Measurements from ENCODE around the gene CAPN6. TPM values are rescaled to one million over a fixed set of nuclear protein-coding genes. Genes with fewer than 3 reads are reported as not detected.
A peak's percentile ranks its signal among the peaks of the same experiment; 100 is the strongest.

Gene CAPN6
- total and polyA plus RNA-seq, 2 experiments from 2014 or later: 22.2 to 24.4 TPM

DNA sequence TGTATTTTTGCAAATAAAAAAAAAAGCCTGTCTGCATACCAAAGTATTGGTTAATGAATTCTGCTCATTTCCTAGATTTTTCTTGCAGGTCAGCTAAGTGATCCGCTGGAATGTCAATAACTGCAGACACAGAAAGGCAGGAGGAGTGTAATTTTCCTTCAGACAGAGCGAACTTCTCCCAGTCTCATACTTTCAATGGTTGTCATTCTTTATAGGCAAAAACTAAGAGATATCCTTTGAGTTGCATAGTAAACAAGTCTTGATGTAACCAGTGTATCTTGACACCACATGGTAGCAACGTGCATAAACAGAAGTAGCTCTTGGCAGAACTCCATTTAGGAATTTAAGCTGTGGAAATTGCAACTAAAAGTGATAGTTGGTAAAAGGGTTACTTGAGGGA is 8.2 kb downstream of the CAPN6 start:
- Histone ChIP-seq H3K36me3 (replicated peaks; ENCODE audit: insufficient read depth, low read depth) (no peaks in the 10 kb centered on the region), H3K4me3 (no peak overlapping the region), H3K4me1 (ENCODE audit: insufficient read depth) (no peaks in the 10 kb centered on the region), H3K79me2 (no peaks in the 10 kb centered on the region), H4K20me1 (ENCODE audit: insufficient read depth, poor library complexity, severe bottlenecking) (no peaks in the 10 kb centered on the region), H3K9me2 (replicated peaks; ENCODE audit: insufficient read depth) (no peaks in the 10 kb centered on the region), H3K27ac (no peak overlapping the region), H3K4me2 (no peak overlapping the region), H3K27me3 (no peaks in the 10 kb centered on the region), H3K9me3 (ENCODE audit: low read depth) (no peaks in the 10 kb centered on the region), H2AFZ (no peak overlapping the region)
- DNase-seq (ENCODE audit: low spot score): peak; percentile 16
- 74% methylated on average over 3 of the region's 3 CpGs for WGBS (ENCODE audit: low lambda C conversion rate, missing lambda C conversion rate)
- TF ChIP-seq, protein P1, sequence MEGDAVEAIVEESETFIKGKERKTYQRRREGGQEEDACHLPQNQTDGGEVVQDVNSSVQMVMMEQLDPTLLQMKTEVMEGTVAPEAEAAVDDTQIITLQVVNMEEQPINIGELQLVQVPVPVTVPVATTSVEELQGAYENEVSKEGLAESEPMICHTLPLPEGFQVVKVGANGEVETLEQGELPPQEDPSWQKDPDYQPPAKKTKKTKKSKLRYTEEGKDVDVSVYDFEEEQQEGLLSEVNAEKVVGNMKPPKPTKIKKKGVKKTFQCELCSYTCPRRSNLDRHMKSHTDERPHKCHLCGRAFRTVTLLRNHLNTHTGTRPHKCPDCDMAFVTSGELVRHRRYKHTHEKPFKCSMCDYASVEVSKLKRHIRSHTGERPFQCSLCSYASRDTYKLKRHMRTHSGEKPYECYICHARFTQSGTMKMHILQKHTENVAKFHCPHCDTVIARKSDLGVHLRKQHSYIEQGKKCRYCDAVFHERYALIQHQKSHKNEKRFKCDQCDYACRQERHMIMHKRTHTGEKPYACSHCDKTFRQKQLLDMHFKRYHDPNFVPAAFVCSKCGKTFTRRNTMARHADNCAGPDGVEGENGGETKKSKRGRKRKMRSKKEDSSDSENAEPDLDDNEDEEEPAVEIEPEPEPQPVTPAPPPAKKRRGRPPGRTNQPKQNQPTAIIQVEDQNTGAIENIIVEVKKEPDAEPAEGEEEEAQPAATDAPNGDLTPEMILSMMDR (IDR thresholded peaks at IDR 0.05; ENCODE audit: poor library complexity): no peak
- no peak for TF ChIP-seq EZH2phosphoT487 (IDR thresholded peaks at IDR 0.05; ENCODE audit: low read depth, severe bottlenecking, unreplicated experiment)

DNA sequence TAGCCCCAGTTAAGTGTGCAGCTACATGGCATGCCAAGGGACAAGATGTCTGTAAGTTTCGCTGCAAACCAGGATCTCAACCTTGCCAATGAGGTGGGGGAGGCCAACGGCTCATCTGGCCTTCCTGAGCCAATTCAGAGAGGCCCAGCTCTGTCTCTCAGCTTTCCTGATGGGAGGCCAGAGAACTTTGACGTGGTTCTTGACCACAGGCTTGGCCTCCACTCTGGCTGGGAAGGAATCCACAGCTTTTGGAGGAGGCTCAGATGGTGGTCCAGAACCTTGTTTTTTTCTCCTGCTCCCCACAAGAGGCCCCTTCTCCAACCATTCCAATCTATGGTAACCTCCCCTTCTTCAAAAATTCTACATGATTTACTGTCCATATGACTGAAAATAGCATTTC is 9.8 kb downstream of the CAPN6 start:
- H3K4me3 ChIP-seq: no peak overlapping the region
- no peaks in the 10 kb centered on the region for H4K20me1 ChIP-seq (ENCODE audit: insufficient read depth, poor library complexity, severe bottlenecking)
- H3K27me3 ChIP-seq: no peaks in the 10 kb centered on the region
- no peak overlapping the region for H2AFZ ChIP-seq
- whole genome bisulfite sequencing (ENCODE audit: low lambda C conversion rate, missing lambda C conversion rate): 97% methylated on average over 3 of the region's 3 CpGs
- no peaks in the 10 kb centered on the region for H3K79me2 ChIP-seq
- H3K4me2 ChIP-seq: no peak overlapping the region
- H3K4me1 ChIP-seq (ENCODE audit: insufficient read depth): no peaks in the 10 kb centered on the region
- H3K36me3 ChIP-seq (replicated peaks; ENCODE audit: insufficient read depth, low read depth): no peaks in the 10 kb centered on the region
- TF ChIP-seq EZH2 (IDR thresholded peaks at IDR 0.05; ENCODE audit: borderline replicate concordance) (no peak), EZH2phosphoT487 (IDR thresholded peaks at IDR 0.05; ENCODE audit: low read depth, severe bottlenecking, unreplicated experiment) (no peak)
- TF ChIP-seq, protein P1 (IDR thresholded peaks at IDR 0.05; ENCODE audit: poor library complexity): no peak
- no peaks in the 10 kb centered on the region for H3K9me3 ChIP-seq (ENCODE audit: low read depth)
- no peak overlapping the region for H3K27ac ChIP-seq
- DNase-seq (ENCODE audit: low spot score): no peak
- H3K9me2 ChIP-seq (replicated peaks; ENCODE audit: insufficient read depth): no peaks in the 10 kb centered on the region

DNA sequence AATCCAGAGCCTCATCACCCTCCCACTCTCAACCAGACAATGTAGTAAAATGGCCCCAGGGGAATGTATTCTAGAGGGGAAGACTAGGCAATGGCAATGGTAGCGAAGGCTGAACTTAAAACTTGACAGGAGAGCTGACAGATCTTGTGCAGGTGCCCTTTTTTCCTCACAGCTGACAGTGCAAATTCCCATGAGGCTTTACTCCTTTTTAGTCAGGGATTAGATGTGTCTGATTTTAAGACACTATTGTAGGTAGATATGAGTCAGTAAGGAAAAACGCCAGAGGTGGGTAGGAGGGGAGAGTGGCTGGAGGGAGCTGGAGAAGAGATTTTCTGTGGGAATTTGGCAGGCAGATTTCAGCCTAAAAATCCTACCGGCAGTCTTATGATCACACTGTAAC is 10.7 kb downstream of the CAPN6 start:
- TF ChIP-seq, protein P1 (IDR thresholded peaks at IDR 0.05; ENCODE audit: poor library complexity): no peak
- TF ChIP-seq EZH2 (IDR thresholded peaks at IDR 0.05; ENCODE audit: borderline replicate concordance) (no peak), EZH2phosphoT487 (IDR thresholded peaks at IDR 0.05; ENCODE audit: low read depth, severe bottlenecking, unreplicated experiment) (no peak)
- Histone ChIP-seq H3K9me2 (replicated peaks; ENCODE audit: insufficient read depth) (no peaks in the 10 kb centered on the region), H3K79me2 (no peaks in the 10 kb centered on the region), H3K27me3 (no peaks in the 10 kb centered on the region), H3K36me3 (replicated peaks; ENCODE audit: insufficient read depth, low read depth) (no peaks in the 10 kb centered on the region), H3K9me3 (ENCODE audit: low read depth) (no peaks in the 10 kb centered on the region), H3K4me3 (no peak overlapping the region), H3K4me2 (no peak overlapping the region), H4K20me1 (ENCODE audit: insufficient read depth, poor library complexity, severe bottlenecking) (no peaks in the 10 kb centered on the region), H3K4me1 (ENCODE audit: insufficient read depth) (no peaks in the 10 kb centered on the region), H2AFZ (no peak overlapping the region), H3K27ac (peak overlapping the region; percentile 23)
- no peak for DNase-seq (ENCODE audit: low spot score)
- 66% methylated on average over 3 of the region's 3 CpGs for WGBS (ENCODE audit: low lambda C conversion rate, missing lambda C conversion rate)

DNA sequence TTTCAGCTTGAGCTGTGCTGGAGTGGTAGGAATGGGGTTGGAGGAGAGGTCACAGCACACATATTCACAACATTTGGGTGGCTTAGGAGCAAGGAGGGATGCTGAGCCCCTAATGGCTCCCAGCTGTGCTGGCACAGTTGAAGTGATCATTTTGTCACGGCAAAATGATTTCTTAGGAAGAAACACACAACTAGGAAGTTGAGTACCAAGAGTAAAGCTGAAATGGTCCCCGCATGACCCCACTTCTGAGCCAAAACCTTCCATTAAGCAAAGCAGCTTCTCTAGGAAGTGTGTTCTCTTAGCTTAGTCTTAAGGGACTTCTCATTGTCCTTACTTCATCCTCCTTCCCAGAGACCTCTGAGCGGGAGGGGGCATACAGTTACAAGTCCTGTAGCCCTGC is 12.6 kb downstream of the CAPN6 start:
- WGBS (ENCODE audit: low lambda C conversion rate, missing lambda C conversion rate): 88% methylated on average over 3 of the region's 3 CpGs
- H3K79me2 ChIP-seq: no peaks in the 10 kb centered on the region
- H3K4me2 ChIP-seq: no peak overlapping the region
- H2AFZ ChIP-seq: no peak overlapping the region
- no peaks in the 10 kb centered on the region for H3K27me3 ChIP-seq
- H3K9me2 ChIP-seq (replicated peaks; ENCODE audit: insufficient read depth): no peaks in the 10 kb centered on the region
- H3K27ac ChIP-seq: no peak overlapping the region
- H3K4me1 ChIP-seq (ENCODE audit: insufficient read depth): no peaks in the 10 kb centered on the region
- no peak overlapping the region for H3K4me3 ChIP-seq
- DNase-seq (ENCODE audit: low spot score): no peak
- H3K36me3 ChIP-seq (replicated peaks; ENCODE audit: insufficient read depth, low read depth): no peaks in the 10 kb centered on the region
- no peaks in the 10 kb centered on the region for H4K20me1 ChIP-seq (ENCODE audit: insufficient read depth, poor library complexity, severe bottlenecking)
- no peaks in the 10 kb centered on the region for H3K9me3 ChIP-seq (ENCODE audit: low read depth)
- TF ChIP-seq EZH2phosphoT487 (IDR thresholded peaks at IDR 0.05; ENCODE audit: low read depth, severe bottlenecking, unreplicated experiment): no peak
- no peak for TF ChIP-seq EZH2 (IDR thresholded peaks at IDR 0.05; ENCODE audit: borderline replicate concordance)
- TF ChIP-seq, protein P1 (IDR thresholded peaks at IDR 0.05; ENCODE audit: poor library complexity): no peak
